Stimulated activated naive B cell treated with anti-CD40 and anti-IgM and Interleukin-4, amounts not matched to agents 10 μg/mL and 1 μg/mL and 100 μg/mL, for 72 hours (primary cell): ENCODE data around the gene FLOT1.
A peak's percentile ranks its signal among the peaks of the same experiment; 100 is the strongest.

Experiments used
- ATAC-seq, 2 donors: fragments of 150-1000 bp; cut with Tn5 transposase; replicated peaks; 2 replicates each; pipeline ENCODE4 v1.10.0; 2021; ENCODE audit warnings: moderate library complexity in 1 of 2
- DNase-seq: peaks from one replicate; pipeline ENCODE4 v3.0.0; 2021
- H3K27ac Mint-ChIP-seq: one replicate; pipeline ENCODE4 v1.8.0; 2022; ENCODE audit warnings: mild to moderate bottlenecking, mixed read lengths
- H3K27me3 Mint-ChIP-seq, 2 donors: one replicate each; pipeline ENCODE4 v1.8.0; 2022; ENCODE audit warnings: mixed read lengths in 2 of 2
- H3K36me3 Mint-ChIP-seq, 2 donors: one replicate each; pipeline ENCODE4 v1.8.0; 2022; ENCODE audit warnings: mixed read lengths in 2 of 2, mild to moderate bottlenecking in 1 of 2
- H3K4me1 Mint-ChIP-seq, 2 donors: one replicate each; pipeline ENCODE4 v1.8.0; 2022; ENCODE audit warnings: mixed read lengths in 2 of 2, mild to moderate bottlenecking in 1 of 2
- H3K4me3 Mint-ChIP-seq, 2 donors: one replicate each; pipeline ENCODE4 v1.8.0; 2022; ENCODE audit warnings: mild to moderate bottlenecking in 2 of 2, mixed read lengths in 2 of 2, moderate library complexity in 1 of 2
- H3K9me3 Mint-ChIP-seq, 2 donors: one replicate each; pipeline ENCODE4 v1.8.0; 2022; ENCODE audit warnings: mixed read lengths in 2 of 2, mild to moderate bottlenecking in 1 of 2

FLOT1 gene

DNA sequence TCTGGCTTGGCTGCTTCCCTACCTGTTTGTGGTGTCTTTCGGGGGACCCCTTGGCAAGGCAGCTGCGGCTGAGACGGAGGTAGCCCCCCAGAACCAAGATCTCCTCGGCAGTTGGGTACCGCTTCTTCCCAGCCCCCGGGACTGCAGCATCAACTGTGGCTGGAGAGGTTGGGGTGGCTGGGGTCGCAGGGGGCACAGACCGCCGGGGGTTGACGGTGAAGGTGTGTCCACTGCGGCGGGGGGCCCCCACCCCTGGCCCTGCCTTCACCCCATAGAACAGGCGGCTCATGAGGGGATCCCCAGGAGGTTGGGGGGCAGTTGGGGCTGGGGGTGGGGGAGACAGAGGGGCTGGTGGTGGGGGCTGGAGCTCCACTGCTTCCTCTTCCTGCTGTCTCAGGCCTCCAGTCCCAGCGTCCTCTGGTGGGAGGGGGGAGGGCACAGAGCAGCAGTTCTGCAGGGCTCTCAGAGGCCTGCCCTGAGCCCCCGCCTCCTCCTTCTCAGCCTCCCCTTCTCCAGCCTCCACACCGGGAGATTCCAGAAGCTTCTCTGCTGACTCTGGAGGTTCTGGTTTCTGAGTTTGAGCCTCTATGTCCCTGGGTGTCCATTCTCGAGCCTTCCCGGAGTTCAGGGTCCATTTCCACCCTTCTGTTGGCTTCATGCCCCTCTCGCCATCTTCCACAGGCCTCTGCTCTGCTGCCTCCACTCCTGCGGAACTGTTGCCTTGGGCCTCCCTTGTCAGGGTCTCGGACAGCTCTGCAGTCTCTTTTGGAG is 57.9 kb downstream of the FLOT1 start:
- no peak for DNase-seq
- Mint-ChIP-seq H3K4me1 (peaks cover 49 to 74% of the 10 kb centered on the region in 2 donors), H3K9me3 (no peaks in the 10 kb centered on the region), H3K27ac (peak overlapping the region; percentile 92), H3K4me3 (peak overlapping the region; percentile 89 to 99), H3K27me3 (no peaks in the 10 kb centered on the region), H3K36me3 (peaks cover 56 to 79% of the 10 kb centered on the region in 2 donors)
- ATAC-seq, result no peak

DNA sequence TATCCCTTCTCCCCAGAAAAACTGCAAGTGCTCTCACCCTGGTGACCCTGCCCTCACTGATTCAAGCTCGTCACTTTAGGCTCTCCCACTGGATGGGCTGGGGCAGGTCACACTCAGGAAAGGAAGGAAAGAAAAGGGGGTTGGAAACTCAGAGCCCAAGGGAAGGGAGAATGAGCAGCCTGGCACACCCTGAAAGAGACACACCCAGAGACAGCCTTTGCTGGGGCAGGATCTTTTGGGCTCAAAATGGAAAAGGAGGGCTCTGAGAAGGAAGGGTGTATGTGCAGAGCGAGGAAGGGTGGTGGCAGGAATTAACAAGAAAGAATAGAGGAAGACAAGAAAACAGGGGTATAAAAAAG is 58.5 kb downstream of the FLOT1 start:
- ATAC-seq (no peak), DNase-seq (no peak)
- Mint-ChIP-seq H3K4me1 (peaks cover 49 to 74% of the 10 kb centered on the region in 2 donors), H3K9me3 (no peaks in the 10 kb centered on the region), H3K27me3 (no peaks in the 10 kb centered on the region), H3K36me3 (peaks cover 57 to 78% of the 10 kb centered on the region in 2 donors), H3K27ac (peak overlapping the region; percentile 92), H3K4me3 (peak overlapping the region; percentile 89 to 99)

DNA sequence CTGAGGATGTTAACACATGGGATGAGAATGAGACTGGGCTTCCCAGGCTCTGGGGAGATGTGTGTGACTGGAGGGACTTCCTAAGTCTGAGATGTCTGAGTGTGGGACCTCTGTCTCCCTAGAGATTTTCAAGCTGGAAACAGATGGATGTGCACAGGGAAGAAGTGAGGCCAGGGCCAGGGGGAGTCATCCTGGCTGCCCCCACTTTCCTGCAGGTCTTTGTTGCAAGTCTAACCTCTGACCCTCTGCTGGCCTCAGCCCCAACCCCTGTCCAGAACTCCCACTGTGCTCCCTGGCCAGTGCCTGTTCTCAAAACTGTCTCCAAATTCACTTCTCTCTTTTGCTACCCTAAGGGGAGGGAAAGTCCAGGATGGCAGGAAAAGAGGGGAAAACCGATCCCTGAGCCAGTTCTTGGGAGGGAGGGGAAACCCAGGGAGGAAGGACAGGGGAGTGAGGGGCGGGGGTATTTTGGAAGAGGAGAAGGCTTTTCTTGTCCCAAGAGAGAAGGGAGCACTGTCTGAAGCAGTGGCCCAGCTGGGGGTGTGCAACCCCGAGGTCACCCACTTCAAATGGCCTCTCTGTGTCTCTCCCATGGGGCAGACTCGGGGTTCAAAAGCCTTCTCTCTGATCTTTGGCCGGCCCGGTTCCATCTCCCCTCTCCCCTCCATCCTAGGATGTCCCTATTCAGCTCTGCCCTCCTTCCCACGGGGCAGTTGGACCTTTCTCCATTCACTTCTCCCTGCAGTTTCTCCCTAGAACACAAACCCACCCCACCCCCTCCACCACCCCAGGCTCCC is 59.1 kb downstream of the FLOT1 start:
- H3K27me3 Mint-ChIP-seq, result no peaks in the 10 kb centered on the region
- no peaks in the 10 kb centered on the region for H3K9me3 Mint-ChIP-seq
- H3K27ac Mint-ChIP-seq, result peak overlapping the region; percentile 92
- peak overlapping the region; percentile 89 to 99 for H3K4me3 Mint-ChIP-seq
- ATAC-seq (no peak), DNase-seq (no peak)
- H3K4me1 Mint-ChIP-seq, result peaks cover 45 to 72% of the 10 kb centered on the region in 2 donors
- H3K36me3 Mint-ChIP-seq, result peaks cover 60 to 78% of the 10 kb centered on the region in 2 donors

DNA sequence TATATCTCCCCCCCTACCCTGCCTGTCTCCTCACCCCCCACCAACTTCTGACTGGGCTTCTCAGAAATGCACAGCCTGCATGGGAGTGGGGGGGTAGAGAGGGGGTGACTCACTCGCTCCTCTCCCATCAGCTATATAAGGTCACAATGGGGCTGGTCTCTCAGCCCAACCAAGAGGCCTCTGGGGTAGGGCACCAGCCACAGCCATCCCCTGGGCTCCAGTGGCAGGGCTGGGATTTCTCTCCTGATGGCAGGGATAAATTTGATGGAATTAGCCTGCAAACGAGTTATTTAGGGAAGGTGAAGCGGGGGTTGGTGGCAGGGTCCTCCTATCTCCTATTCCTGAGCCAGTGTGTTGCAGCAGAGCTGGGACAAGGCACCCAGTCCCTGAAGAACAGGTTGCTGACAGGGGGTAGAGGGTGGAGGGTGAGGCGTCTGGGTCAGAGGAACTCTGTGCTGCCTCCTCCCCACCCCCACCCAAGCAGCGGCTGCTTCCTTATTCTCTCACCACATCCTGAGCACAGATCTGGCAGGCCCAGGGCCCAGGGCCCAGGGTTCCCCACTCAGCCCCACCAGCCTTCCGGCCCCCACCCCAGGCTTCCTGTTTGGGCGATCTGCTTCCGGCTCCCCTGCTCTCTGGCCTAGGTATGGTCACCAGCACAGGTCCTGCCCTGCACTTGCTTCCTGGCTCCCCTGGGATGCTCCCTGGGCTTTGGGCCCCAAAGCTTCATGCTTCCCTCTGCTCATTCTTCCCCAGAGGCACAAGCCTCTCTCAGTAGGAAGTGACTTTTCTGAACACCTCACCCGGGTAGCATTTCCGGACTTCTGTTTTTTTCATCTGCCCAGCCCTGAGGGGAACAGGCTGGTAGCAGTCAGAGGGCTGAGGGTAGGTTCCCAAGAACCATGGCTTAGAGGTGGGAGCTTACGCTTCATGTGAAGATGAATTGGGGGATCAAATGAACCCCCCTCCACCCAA is 60.1 kb downstream of the FLOT1 start:
- peak overlapping the region; percentile 89 to 99 for H3K4me3 Mint-ChIP-seq
- H3K9me3 Mint-ChIP-seq, result no peaks in the 10 kb centered on the region
- no peaks in the 10 kb centered on the region for H3K27me3 Mint-ChIP-seq
- H3K27ac Mint-ChIP-seq, result peak overlapping the region; percentile 92
- H3K4me1 Mint-ChIP-seq, result peaks cover 37 to 62% of the 10 kb centered on the region in 2 donors
- H3K36me3 Mint-ChIP-seq, result peaks cover 60 to 73% of the 10 kb centered on the region in 2 donors
- DNase-seq, result peak; percentile 83
- peak; percentile 67 to 70 for ATAC-seq

DNA sequence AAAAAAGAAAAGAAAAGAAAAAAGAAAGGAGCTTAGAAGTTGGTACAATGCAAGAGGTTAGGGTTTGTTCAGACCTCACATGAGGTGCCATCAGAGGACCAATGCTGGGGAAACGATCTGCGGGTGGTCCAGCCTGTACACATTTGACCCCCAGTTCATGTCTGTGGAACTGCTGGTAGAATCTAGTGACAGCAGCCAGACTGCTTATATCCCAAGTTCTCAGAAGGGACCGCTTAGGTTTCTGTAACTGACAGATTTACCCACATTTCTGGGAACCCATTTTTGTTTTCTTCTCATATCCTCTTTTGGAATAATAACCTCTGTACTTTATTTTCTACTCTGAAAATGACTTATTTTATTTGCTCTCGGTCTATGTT is 60.7 kb downstream of the FLOT1 start:
- peak overlapping the region; percentile 92 for H3K27ac Mint-ChIP-seq
- DNase-seq (no peak), ATAC-seq (peak in 1 of 2 donors; percentile 0)
- peak overlapping the region; percentile 89 to 99 for H3K4me3 Mint-ChIP-seq
- no peaks in the 10 kb centered on the region for H3K9me3 Mint-ChIP-seq
- H3K4me1 Mint-ChIP-seq, result peaks cover 37 to 65% of the 10 kb centered on the region in 2 donors
- peaks cover 64 to 77% of the 10 kb centered on the region in 2 donors for H3K36me3 Mint-ChIP-seq
- H3K27me3 Mint-ChIP-seq, result no peaks in the 10 kb centered on the region

DNA sequence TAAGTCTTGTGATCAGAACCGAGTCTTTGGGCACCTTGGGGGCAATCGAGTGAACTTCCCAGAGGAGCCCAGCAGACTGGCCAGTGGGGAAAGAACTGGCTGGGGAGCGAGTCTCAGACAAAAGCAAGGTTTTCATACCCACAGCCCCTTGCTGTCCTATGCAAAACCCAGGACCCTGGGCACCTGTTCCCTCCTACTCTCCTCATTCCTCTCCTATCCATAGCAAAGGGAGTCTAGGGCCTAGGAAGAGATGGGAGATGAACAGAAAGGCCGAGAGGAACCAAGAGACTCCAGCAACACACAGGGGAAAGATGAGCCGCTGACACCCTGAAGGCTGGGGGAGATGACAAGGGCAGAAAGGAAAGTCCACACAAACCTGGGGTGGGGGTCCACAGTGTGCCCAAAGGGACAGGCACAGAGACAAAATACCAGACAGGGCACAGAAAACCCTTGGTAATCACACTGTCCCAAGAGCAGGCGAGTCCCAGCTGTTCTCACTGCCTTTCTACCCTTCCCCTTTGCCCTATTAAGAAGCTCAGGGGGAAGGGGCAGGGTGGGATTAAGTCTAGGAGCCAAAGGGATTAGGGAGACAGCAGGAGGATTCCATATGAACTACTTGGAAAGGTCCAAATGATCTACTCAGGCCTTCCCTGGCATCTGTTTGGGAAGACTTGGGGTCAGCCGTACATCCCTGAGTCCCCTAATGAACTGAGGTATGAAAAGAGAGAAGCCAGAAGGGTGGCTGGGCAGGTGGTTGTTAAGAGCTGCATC is 62.5 kb downstream of the FLOT1 start:
- H3K9me3 Mint-ChIP-seq, result no peaks in the 10 kb centered on the region
- H3K4me1 Mint-ChIP-seq, result peaks cover 37 to 60% of the 10 kb centered on the region in 2 donors
- peak overlapping the region; percentile 89 to 99 for H3K4me3 Mint-ChIP-seq
- peaks cover 59 to 71% of the 10 kb centered on the region in 2 donors for H3K36me3 Mint-ChIP-seq
- H3K27ac Mint-ChIP-seq, result peak overlapping the region; percentile 47
- no peak for ATAC-seq
- DNase-seq, result no peak
- H3K27me3 Mint-ChIP-seq, result no peaks in the 10 kb centered on the region

DNA sequence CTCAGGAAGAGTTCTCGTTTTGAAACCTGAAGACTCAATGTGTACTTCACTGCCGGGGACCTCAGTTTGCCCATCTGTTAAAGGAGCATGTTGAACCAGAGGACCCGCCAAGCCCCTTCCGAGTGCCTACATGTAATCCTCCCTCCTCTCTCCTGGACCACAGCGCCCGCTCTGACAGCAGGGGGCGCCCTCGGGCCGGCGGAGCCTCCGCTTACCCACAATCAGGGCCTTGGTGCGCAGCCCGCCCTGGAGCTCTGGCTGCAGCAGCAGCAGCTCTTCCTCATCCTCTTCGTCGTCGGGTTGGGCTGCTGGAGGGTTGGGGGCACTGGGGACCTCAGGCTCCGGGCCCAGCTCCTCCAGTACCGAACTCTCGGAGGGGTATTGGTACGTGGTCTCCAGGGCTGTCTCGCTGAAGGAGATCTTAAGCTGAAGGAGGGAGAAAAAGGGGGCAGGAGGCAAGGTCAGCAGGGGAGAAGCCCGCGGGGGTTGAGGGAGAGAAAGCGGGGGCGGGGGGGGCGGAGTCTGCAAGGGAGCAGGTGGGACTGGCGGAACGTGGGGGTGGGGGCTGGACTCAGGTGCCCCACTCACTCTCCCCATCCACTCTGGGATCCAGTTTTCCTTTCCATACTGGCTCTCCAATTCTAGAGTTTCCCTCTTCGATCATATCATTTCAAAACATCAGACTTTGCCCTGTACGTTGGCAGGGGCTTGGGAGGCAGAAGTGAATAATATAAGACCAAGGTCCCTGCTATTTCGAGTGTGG is 63.3 kb downstream of the FLOT1 start:
- Mint-ChIP-seq H3K27me3 (no peaks in the 10 kb centered on the region), H3K9me3 (no peaks in the 10 kb centered on the region), H3K4me1 (peaks cover 35 to 58% of the 10 kb centered on the region in 2 donors), H3K27ac (peak overlapping the region; percentile 88), H3K4me3 (peak overlapping the region; percentile 89 to 99), H3K36me3 (peaks cover 54 to 64% of the 10 kb centered on the region in 2 donors)
- ATAC-seq, result peak; percentile 50 to 58
- DNase-seq, result peak; percentile 79
